ENCODE results near the gene UPB1.
"Not testable (repeated sequence)": the region's sequence is repeated elsewhere in the genome, so short reads cannot be mapped to it uniquely, and the experiment has no call there.

Gene UPB1

GRCh38 chr22:24550902-24551435 lies 55.8 kb downstream of the UPB1 start:
- no peak overlapping the region for H3K4me3 ChIP-seq (ENCODE audit: low read length)
- no peak for DNase-seq (ENCODE audit: low read depth)
- TF ChIP-seq, protein P1, sequence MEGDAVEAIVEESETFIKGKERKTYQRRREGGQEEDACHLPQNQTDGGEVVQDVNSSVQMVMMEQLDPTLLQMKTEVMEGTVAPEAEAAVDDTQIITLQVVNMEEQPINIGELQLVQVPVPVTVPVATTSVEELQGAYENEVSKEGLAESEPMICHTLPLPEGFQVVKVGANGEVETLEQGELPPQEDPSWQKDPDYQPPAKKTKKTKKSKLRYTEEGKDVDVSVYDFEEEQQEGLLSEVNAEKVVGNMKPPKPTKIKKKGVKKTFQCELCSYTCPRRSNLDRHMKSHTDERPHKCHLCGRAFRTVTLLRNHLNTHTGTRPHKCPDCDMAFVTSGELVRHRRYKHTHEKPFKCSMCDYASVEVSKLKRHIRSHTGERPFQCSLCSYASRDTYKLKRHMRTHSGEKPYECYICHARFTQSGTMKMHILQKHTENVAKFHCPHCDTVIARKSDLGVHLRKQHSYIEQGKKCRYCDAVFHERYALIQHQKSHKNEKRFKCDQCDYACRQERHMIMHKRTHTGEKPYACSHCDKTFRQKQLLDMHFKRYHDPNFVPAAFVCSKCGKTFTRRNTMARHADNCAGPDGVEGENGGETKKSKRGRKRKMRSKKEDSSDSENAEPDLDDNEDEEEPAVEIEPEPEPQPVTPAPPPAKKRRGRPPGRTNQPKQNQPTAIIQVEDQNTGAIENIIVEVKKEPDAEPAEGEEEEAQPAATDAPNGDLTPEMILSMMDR (conservative IDR thresholded peaks at IDR 0.05; ENCODE audit: low read length), result no peak

GRCh38 chr22:24552503-24553286 lies 57.6 kb downstream of the UPB1 start:
- H3K4me3 ChIP-seq (ENCODE audit: low read length), result 0 out of 2 replicates have a peak overlapping the region, but pooled peaks have one; percentile 92
- not testable (repeated sequence) for DNase-seq (ENCODE audit: low read depth)

DNA sequence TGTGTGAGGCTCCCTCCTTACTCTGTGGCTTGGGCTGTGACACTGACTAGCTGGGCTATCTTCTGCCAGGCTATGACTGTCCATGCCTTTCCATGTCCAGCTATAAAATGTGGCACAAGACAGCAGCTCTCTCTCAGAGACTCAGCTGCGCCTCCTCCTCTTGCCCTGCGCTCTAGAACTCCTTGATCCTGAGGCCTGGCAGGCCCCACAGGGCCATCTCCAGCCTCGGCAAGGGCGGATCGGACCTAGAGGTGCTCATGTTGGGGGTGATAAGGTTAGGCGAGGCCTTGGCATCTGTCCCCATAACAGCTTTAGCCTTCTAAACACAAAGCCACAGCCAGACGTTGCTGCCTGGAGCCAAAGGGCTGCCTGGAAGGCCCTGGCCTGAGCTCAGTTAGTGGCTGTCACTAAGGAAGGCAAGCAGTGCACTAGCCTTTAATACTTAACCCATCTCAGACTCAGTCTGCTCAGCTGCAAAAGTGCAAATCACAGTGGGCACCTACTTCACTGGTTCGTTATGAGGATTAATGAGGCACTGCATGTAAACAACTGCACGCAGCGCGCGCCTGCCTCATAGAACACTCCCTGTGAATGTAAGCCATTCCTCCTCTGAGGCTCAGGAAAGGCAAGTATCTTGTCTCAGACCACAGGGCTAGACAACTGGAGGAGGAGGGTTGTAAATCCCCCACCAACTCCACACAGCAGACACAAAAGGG lies 58.6 kb downstream of the UPB1 start:
- peak overlapping the region; percentile 92 for H3K4me3 ChIP-seq (ENCODE audit: low read length)
- peak; percentile 16 for DNase-seq (ENCODE audit: low read depth)
- TF ChIP-seq, protein P1 (conservative IDR thresholded peaks at IDR 0.05; ENCODE audit: low read length), result no peak

DNA sequence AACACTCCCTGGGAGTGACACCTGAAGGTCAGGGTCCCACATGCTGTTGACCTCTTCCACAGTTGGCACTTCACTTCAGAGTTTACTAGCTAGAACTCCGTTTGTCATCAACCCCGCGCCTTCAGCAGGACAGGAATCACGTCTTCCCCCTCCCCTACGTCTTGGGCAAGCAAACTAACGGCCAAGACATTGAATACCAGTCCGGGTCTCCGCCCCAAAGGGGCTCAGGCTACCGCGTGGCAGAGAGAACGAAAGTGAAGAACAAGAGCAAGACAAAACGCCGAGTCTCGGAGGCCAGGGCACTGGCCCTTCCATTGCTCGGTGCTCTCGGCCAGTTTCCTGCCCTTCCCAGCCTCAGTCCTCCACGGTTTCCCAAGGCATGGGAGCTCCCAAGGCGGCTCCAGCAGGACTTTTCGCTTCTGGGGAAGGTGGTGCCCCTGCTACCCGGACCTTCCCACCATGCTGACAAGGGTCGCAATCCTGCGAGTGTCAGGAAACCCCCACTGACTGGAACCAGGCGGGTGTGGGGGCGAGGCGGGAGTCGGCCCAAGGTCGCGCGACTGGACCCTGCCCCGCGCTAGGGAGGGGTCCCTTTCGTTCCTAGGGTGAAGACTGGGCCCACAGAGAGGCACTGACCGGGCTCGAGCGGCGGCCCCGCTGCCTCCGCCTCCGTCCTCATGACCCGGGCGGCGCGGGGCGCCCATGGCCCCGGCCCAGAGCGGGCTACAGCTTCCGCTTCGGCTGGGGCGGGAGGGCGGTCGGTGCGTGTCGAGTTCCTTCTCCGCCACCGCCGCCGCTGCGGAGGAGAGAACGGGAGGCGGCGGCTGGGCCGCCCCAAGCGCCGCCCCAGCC lies 59.4 kb downstream of the UPB1 start, which contains the start of gene GUCD1:
TSS of gene GUCD1 (minus strand) at position 826 of the 852 bp plus-strand sequence. CDS start at position 679, 147 bp downstream.
- H3K4me3 ChIP-seq (ENCODE audit: low read length), result peak within 1 kb of the TSS; percentile 99
- peak; percentile 37 for DNase-seq (ENCODE audit: low read depth)
- TF ChIP-seq, protein P1 (conservative IDR thresholded peaks at IDR 0.05; ENCODE audit: low read length), result no peak

DNA sequence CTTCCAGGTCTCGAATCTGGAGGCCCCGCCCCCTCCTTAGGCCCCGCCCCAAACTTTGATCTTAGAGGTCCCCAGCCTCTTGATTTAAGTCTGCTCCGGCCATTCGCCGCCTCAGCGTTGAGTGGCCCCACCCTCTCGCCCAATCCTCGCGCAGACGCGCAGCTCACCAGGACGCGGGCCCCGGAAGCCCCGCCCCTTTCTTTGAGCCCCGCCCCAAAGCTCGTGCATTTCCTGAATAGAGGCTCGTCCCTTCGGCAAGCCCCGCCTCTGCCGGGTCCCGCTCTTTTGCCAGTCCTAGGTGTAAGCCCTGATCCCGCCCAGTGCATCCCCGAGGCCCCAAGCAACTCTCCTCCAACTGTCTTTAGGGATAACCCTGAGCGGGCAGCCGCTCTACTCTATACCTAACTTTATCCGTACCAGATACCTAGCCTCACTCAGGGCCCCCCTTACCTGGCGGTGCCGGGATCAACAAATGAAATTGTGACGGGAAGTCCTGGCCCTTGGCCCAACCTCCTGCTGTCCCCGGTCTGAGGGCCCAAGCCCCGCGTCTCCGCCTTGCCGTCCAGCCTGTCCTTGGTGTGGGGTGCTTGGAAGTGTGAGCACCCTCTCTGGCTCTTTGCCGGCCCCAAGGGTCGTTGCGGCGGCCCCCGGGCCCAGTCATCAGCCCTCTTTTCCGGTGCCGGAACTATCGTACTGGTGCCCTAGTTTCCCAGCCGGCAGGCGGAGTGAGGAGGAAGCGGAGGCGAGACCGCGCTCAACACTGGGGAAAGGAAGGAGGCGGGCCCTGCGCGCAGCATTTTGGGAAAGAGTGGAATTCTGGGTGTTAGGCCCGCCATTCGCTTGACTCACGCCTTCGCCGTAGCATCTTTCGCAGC lies 60.3 kb downstream of the UPB1 start, which contains the start of gene SNRPD3:
TSS of gene SNRPD3 (plus strand) at position 835 of the 875 bp plus-strand sequence. CDS start 1,676 bp downstream, outside the sequence.
- peak; percentile 98 for DNase-seq (ENCODE audit: low read depth)
- TF ChIP-seq, protein P1 (conservative IDR thresholded peaks at IDR 0.05; ENCODE audit: low read length), result no peak; the same call in 1 of the 2 replicates

DNA sequence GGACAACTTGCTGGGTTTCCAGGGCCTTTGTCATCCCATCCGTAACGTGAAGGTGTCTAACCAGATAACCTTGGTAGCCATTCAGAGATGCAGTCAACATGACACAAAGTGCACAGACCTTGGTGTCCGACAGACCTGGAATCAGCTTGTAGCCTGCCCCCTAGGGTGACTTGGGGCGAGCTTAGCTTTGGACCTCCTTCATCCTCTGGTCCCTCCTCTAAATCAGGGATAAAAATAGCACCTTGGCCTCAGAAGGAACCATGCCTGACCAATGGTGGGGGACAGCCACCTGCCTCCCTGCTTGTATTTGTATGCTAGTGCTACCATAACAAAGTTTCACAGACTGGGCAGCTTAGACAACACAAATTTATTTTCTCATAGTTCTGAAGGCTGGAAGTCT lies 64.3 kb downstream of the UPB1 start:
- H3K4me3 ChIP-seq (ENCODE audit: low read length), result no peak overlapping the region
- TF ChIP-seq, protein P1 (conservative IDR thresholded peaks at IDR 0.05; ENCODE audit: low read length), result no peak
- DNase-seq (ENCODE audit: low read depth), result no peak

More for the DNA sequence above, 60.3 kb downstream of the UPB1 start, which contains the start of gene SNRPD3:
- peak within 1 kb of the TSS; percentile 99 for H3K4me3 ChIP-seq (ENCODE audit: low read length)
